NOMO-1 treated with dmso at 0.1 percent for 144 hours (cell line): ENCODE results near the gene ZNF341.
A peak's percentile ranks its signal among the peaks of the same experiment; 100 is the strongest.

Experiments used
- DNase-seq: peaks from one replicate; lab custom pipeline; 2025; ENCODE audit not compliant: unreplicated experiment; lab: John Stamatoyannopoulos, UW

Gene ZNF341

GRCh38 chr20:33766686-33767085 lies 34.9 kb downstream of the ZNF341 start:
- DNase-seq = no peak

DNA sequence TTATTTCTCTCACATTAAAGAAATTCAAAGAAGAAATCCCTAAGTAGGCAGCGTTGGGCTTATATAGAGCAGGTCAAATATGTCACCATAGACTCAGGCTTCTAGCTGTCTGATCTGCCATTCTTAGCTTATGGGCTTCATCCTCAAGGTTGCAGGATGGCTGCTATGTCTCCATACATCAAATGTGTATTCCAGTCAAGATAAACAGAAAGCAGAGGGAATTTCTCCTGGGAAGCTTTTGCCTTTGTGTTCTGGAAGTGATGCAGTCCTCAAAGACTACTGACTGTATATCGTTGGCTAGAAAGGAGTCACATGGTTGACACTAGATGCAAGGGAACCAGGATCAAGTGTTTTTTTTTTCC lies 36.0 kb downstream of the ZNF341 start:
- no peak for DNase-seq

GRCh38 chr20:33769043-33769442 lies 37.2 kb downstream of the ZNF341 start:
- DNase-seq = no peak

DNA sequence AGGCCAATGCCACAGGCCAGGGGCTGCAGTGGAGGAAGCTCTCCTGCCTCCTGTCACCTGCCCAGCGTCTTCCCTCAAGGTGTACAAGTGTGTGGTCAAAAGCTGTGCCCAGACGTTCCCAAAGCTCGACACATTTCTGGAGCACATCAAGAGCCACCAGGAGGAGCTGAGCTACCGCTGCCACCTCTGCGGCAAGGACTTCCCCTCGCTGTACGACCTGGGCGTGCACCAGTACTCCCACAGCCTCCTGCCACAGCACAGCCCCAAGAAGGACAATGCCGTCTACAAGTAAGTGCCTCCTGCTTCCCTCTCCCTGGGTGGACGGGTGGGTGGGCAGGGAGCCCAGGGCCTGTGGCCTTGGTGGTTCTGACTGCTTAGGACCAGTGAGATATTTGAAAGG lies 38.2 kb downstream of the ZNF341 start:
- DNase-seq = no peak

- no peak for DNase-seq
These were observed 40.1 kb downstream of the ZNF341 start for GRCh38 chr20:33771938-33772337.

GRCh38 chr20:33772439-33772838 lies 40.6 kb downstream of the ZNF341 start:
- no peak for DNase-seq

- no peak for DNase-seq
These were observed 41.8 kb downstream of the ZNF341 start for GRCh38 chr20:33773412-33774089.

DNA sequence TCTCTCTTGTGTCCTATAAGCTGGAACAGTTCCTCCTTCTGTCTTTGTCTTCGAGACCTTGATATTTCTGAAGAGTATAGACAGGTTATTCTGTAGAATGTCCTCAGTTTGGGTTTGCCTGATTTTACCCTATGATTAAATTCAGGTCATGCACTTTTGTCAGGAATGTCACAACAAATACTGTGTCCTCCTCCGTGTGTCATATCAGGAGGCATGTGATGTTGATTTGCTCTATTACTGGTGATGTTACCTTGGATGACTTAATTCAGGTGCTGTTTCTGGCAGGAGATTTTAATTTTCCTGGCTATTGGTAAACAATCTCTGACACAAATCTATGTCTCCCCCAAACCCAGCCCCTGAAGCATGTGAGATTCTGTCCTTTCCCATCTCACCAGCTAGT lies 46.0 kb downstream of the ZNF341 start:
- DNase-seq = no peak

GRCh38 chr20:33781133-33781532 lies 49.3 kb downstream of the ZNF341 start:
- no peak for DNase-seq

- no peak for DNase-seq
These were observed 50.1 kb downstream of the ZNF341 start for GRCh38 chr20:33781945-33782344.

GRCh38 chr20:33783256-33783655 lies 51.5 kb downstream of the ZNF341 start:
- DNase-seq = no peak

GRCh38 chr20:33783818-33784217 lies 52.0 kb downstream of the ZNF341 start:
- DNase-seq = no peak

DNA sequence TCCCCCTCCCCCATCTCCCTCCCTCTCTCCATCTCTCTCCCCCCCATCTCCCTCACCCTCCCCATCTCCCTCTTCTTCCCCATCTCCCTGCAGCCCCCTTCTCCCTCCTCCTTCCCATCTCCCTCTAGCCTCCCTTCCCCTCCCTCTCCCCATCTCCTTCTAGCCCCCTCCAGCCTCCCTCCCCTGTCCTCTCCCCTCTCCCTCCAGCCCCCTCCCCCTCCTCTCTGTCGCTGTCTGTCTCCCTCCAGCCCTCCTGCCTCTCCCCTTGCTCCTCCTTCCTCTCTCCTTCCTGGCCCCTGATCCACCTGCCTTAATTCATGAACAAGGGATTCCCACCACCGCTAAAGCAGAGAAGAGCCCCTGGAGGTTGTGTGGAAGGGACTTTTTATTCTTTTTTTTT lies 52.4 kb downstream of the ZNF341 start:
- DNase-seq = no peak

DNA sequence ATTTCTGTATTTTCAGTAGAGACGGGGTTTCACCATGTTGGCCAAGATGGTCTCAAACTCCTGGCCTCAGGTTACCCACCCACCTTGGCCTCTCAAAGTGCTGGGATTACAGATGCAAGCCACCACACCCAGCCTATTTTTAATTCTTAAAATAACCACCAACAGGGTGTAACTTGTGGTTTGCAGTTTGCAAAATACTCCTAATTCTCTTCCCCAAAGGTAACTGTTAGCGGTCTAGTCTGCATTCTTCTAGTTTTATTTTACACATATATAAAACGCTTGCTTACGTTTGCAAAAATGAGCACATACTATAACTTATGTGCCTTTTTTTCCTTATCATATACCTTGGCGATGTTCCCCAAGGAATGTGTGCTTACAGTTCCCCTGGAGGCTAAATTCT lies 53.7 kb downstream of the ZNF341 start:
- DNase-seq = peak; percentile 48

DNA sequence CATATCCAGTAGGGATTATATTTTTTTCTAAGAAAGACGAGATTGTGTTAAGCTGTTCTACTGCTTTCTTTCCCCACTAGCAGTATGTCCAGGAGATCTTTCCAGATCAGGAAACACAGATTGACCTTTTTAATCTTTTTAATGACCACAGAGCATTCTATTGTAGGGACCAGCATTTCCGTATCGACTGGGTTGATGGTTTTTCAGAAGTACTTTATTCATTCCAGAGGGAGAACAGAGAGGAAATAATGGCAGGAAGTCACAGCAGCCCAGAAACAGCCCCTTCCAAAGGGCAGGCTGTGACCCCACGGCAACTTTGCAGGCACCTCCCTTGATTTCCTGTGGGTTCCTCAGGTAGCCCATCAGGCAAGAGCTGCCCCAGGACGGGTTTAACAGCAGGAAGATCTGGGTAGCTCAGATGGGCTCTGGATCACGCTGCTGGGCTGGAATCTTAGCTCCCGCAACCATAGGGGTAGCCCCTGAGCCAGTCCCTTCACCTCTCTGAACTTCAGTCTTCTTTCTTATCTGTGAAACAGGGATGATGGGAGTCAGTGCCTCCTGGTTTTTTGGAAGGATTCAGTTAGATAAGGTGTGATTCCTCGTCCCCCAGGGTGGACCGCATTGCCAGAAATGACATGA lies 55.6 kb downstream of the ZNF341 start:
- DNase-seq = no peak

GRCh38 chr20:33788351-33789049 lies 56.7 kb downstream of the ZNF341 start:
- DNase-seq = no peak

GRCh38 chr20:33789109-33789857 lies 57.5 kb downstream of the ZNF341 start:
- DNase-seq = no peak

GRCh38 chr20:33789858-33790182 lies 58.0 kb downstream of the ZNF341 start:
- no peak for DNase-seq

DNA sequence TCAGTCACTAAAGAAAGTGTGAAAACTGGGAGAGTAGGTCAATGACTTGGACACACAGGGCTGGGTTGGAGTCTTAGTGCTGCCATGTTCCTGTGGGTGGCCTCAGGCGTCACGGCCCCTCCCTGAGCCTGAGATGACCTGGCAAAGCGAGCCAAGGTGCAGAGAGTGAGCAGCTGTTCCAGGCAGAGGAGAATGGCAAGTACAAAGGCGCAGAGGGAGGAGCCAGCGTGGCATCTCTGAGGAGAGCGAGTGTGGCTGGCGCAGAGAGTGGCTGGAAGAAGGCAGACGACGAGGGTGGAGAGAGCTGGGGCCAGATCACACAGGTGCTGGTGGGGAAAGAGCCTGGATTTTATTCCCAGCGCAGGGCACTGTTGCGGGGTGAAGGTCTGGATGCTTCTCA lies 58.8 kb downstream of the ZNF341 start:
- DNase-seq = no peak

DNA sequence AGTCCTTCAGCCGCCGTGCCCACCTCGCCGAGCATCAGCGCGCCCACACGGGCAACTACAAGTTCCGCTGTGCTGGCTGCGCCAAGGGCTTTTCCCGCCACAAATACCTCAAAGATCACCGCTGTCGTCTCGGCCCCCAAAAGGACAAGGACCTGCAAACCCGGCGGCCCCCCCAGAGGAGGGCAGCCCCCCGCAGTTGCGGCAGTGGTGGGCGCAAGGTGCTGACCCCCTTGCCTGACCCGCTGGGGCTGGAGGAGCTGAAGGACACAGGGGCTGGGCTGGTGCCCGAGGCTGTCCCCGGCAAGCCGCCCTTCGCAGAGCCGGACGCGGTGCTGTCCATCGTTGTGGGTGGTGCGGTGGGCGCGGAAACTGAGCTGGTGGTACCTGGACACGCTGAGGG lies 59.2 kb downstream of the ZNF341 start:
- DNase-seq = no peak

- DNase-seq = no peak
These were observed 59.7 kb downstream of the ZNF341 start for GRCh38 chr20:33791540-33791939.
